D341Med (cell line): ENCODE results near the gene DGKH.

Source experiments
- DNase-seq: peaks from one replicate; pipeline ENCODE4 v3.0.0; 2012; ENCODE audit warnings: low spot score

DGKH gene

DNA sequence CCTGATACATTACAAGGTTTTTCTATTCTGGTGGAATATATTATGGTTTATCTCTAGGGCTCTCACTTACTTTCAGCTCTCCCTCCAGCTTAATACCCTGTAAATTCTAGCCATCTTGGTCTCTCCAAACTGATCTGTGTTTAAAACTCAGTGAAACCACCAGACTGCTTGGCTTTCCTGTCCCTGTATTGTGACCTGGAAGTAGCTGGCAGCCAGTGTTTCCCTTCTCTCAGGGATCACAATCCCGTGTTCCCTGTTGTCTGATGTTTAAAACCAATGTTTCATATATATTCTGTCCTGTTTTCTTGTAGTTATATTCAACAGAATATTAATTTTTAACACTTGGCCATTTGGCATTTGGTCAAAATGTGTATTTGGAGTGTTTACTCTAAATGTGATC is 231.5 kb downstream of the DGKH start:
- DNase-seq, result no peak

- DNase-seq, result no peak
Observed at GRCh38 chr13:42280537-42280936, 232.1 kb downstream of the DGKH start.

- no peak for DNase-seq
Observed at GRCh38 chr13:42283574-42283973, 235.1 kb downstream of the DGKH start.

DNA sequence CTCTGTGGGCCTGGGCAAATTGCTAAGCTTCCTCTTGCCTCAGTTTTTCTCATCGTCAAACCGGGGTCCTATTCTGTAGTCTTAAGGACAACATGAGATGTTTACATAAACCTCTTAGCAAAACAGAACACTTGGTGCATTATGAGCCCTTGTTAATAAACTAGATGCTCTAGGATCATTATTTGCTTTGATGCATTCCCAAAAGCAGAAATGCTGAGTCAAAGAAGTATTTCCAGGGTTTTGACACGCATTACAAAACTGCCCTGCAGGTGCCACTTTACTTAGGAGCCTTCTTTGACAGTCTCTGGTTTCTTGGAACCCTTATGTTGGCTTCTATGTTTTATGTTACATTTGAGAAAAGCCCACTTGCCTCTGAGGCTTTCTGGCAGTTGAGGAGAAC is 235.6 kb downstream of the DGKH start:
- no peak for DNase-seq
